Activated naive CD4-positive, alpha-beta T cell treated with anti-CD3 and anti-CD28 coated beads for 36 hours (primary cell): ENCODE measurements around the gene SERPINA9. TPM values are rescaled to one million over a fixed set of nuclear protein-coding genes. Genes with fewer than 3 reads are reported as not detected.

ENCODE experiments used
- CTCF ChIA-PET: fragments of 350-600 bp; sonication (Branson Sonifier 250); formaldehyde crosslinking; loops from one replicate; lab custom pipeline; 2021; ENCODE audit warnings: antibody characterized with exemption; lab: Charles Lee
- DNase-seq: peaks from one replicate; pipeline ENCODE4 v3.0.0-alpha.2; 2020
- H3K27ac Mint-ChIP-seq: one replicate; pipeline ENCODE4 v1.8.0; 2021; ENCODE audit warnings: mild to moderate bottlenecking, mixed read lengths
- H3K27me3 Mint-ChIP-seq: one replicate; pipeline ENCODE4 v1.8.0; 2021; ENCODE audit warnings: low read depth, mixed read lengths
- H3K36me3 Mint-ChIP-seq: one replicate; pipeline ENCODE4 v1.8.0; 2021; ENCODE audit warnings: low read depth, mixed read lengths
- H3K4me1 Mint-ChIP-seq: one replicate; pipeline ENCODE4 v1.8.0; 2021; ENCODE audit warnings: low read depth, mixed read lengths
- H3K4me3 Mint-ChIP-seq: one replicate; pipeline ENCODE4 v1.8.0; 2021; ENCODE audit warnings: mild to moderate bottlenecking, moderate library complexity, mixed read lengths
- H3K9me3 Mint-ChIP-seq: one replicate; pipeline ENCODE4 v1.8.0; 2021; ENCODE audit warnings: mixed read lengths
- intact Hi-C: fragments of 100-400 bp; cut with micrococcal nuclease; formaldehyde crosslinking; loops from one replicate; pipeline ENCODE4 v1.15.1; 2023
- total RNA-seq, 2 experiments: library from RNA; stranded (reverse); gene quantifications; one replicate each; pipeline ENCODE4 v1.2.3, GENCODE V29; 2021

SERPINA9 gene
- total RNA-seq, 2 experiments from 2014 or later, result not detected

GRCh38 chr14:94451826-94452225 is 24.2 kb downstream of the SERPINA9 start:
- Mint-ChIP-seq H3K36me3 (no peaks in the 10 kb centered on the region), H3K4me3 (no peak overlapping the region), H3K27me3 (peaks cover 24% of the 10 kb centered on the region), H3K27ac (no peak overlapping the region), H3K9me3 (no peaks in the 10 kb centered on the region), H3K4me1 (no peaks in the 10 kb centered on the region)
- CTCF ChIA-PET, result no interaction called here
- intact Hi-C loops, result no loop called here
- DNase-seq, result no peak

DNA sequence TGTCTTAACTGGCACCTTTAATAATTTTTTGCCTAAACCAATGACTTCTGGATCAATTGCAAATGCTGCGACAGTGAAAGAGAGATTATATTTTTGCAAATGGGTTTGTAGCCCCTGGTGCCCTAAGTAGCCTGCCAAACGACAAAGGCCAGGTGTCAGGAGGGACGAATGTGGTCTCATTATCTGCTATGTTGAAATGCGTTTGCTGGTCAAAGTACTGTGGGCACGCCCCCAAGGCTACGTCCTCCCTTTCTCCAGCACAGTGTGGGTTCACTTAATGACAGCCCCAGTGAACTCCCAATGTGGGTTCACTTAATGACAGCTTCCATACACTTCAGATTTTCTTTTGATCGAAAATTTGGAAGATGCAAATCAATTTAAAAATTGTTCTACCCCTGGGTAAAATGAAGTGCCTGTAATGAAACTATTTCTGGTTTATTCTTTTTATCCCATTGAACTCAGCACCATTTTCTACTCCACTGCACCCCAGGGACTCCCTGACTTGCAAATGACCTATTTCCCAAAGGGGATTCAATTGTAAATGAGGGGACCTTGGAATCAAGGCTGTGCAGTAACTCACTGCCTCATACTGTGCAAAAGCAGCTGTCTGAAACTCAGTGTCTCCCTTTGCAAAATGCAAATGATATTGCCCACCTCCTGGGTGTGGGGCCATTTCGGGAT is 24.8 kb downstream of the SERPINA9 start:
- no peak overlapping the region for H3K27ac Mint-ChIP-seq
- no peaks in the 10 kb centered on the region for H3K36me3 Mint-ChIP-seq
- peaks cover 24% of the 10 kb centered on the region for H3K27me3 Mint-ChIP-seq
- H3K9me3 Mint-ChIP-seq, result no peaks in the 10 kb centered on the region
- intact Hi-C loops, result no loop called here
- no peaks in the 10 kb centered on the region for H3K4me1 Mint-ChIP-seq
- no peak overlapping the region for H3K4me3 Mint-ChIP-seq
- no peak for DNase-seq
- CTCF ChIA-PET, result no interaction called here

GRCh38 chr14:94450722-94451090 is 25.3 kb downstream of the SERPINA9 start:
- Mint-ChIP-seq H3K36me3 (no peaks in the 10 kb centered on the region), H3K9me3 (no peaks in the 10 kb centered on the region), H3K4me3 (no peak overlapping the region), H3K4me1 (no peaks in the 10 kb centered on the region), H3K27ac (no peak overlapping the region), H3K27me3 (peaks cover 21% of the 10 kb centered on the region)
- no peak for DNase-seq
- CTCF ChIA-PET, result no interaction called here
- intact Hi-C loops, result no loop called here

DNA sequence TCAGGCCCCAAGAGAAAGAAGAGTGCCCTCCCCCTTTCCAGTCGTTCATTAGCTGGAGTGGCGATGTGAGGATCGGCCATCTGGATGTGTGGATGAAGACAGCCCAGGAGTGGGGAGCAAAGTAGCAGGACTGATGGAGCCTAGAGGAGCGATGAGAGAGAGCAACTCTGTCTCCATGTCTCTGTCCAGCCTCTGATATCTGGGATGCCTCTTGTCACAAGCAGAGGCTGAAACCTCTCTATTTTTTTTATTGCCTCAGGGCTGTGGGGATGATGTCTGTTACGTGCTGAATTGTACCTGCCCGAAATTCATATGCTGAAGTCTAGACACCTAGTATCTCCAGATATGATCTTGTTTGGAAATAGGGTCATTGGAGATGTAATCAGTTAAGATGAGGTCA is 26.1 kb downstream of the SERPINA9 start:
- Mint-ChIP-seq H3K9me3 (no peaks in the 10 kb centered on the region), H3K27ac (no peak overlapping the region), H3K27me3 (peaks cover 17% of the 10 kb centered on the region), H3K4me3 (no peak overlapping the region), H3K36me3 (no peaks in the 10 kb centered on the region), H3K4me1 (no peaks in the 10 kb centered on the region)
- CTCF ChIA-PET, result no interaction called here
- intact Hi-C loops, result no loop called here
- DNase-seq, result no peak

GRCh38 chr14:94448071-94448808 is 27.8 kb downstream of the SERPINA9 start:
- H3K9me3 Mint-ChIP-seq, result no peaks in the 10 kb centered on the region
- intact Hi-C loops, result no loop called here
- no peaks in the 10 kb centered on the region for H3K4me1 Mint-ChIP-seq
- no peak overlapping the region for H3K4me3 Mint-ChIP-seq
- CTCF ChIA-PET, result no interaction called here
- H3K27ac Mint-ChIP-seq, result no peak overlapping the region
- no peak for DNase-seq
- no peaks in the 10 kb centered on the region for H3K36me3 Mint-ChIP-seq
- H3K27me3 Mint-ChIP-seq, result peaks cover 9% of the 10 kb centered on the region

DNA sequence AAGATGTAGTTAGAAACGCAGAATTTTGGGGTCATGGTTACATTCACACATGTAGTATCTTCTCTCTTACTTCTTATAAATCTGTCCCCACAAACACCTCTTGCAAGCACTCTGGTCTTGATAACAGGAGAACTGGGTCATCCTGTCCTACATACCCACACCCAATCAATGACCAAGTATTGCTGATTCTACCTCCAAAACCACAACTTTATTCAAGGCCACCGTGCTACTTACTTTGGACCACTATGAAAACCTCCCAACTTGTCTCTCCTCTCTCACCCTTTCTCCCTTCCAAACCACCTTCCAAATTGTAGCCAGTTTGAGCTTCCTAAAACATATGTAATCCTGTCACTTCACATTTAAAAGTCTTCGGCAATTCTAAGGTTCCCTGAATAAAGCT is 28.8 kb downstream of the SERPINA9 start:
- Mint-ChIP-seq H3K27me3 (peaks cover 8% of the 10 kb centered on the region), H3K4me3 (no peak overlapping the region), H3K9me3 (no peaks in the 10 kb centered on the region), H3K36me3 (no peaks in the 10 kb centered on the region), H3K27ac (no peak overlapping the region), H3K4me1 (no peaks in the 10 kb centered on the region)
- no peak for DNase-seq
- intact Hi-C loops, result no loop called here
- CTCF ChIA-PET, result interaction anchor here (0.5 to 1.1 kb wide), 2 partner anchors 13 to 39 kb away, joined by 3 to 5 read pairs; no protein-coding TSS in a partner anchor

GRCh38 chr14:94446126-94446525 is 29.9 kb downstream of the SERPINA9 start:
- Mint-ChIP-seq H3K9me3 (no peaks in the 10 kb centered on the region), H3K4me3 (no peak overlapping the region), H3K27me3 (peaks cover 16% of the 10 kb centered on the region), H3K4me1 (no peaks in the 10 kb centered on the region), H3K36me3 (no peaks in the 10 kb centered on the region), H3K27ac (no peak overlapping the region)
- intact Hi-C loops, result no loop called here
- CTCF ChIA-PET, result interaction anchor here (0.8 kb wide), 1 partner anchor 12 kb away, joined by 4 read pairs; no protein-coding TSS in a partner anchor
- no peak for DNase-seq

GRCh38 chr14:94445003-94445402 is 31.0 kb downstream of the SERPINA9 start:
- Mint-ChIP-seq H3K36me3 (no peaks in the 10 kb centered on the region), H3K27ac (no peak overlapping the region), H3K4me1 (no peaks in the 10 kb centered on the region), H3K4me3 (no peak overlapping the region), H3K9me3 (no peaks in the 10 kb centered on the region), H3K27me3 (peaks cover 13% of the 10 kb centered on the region)
- CTCF ChIA-PET, result interaction anchor here (0.6 to 0.9 kb wide), 2 partner anchors 12 to 431 kb away, joined by 3 read pairs; no protein-coding TSS in a partner anchor
- DNase-seq, result no peak
- intact Hi-C loops, result no loop called here

GRCh38 chr14:94441531-94442205 is 34.3 kb downstream of the SERPINA9 start:
- Mint-ChIP-seq H3K27me3 (peaks cover 16% of the 10 kb centered on the region), H3K4me1 (no peaks in the 10 kb centered on the region), H3K36me3 (no peaks in the 10 kb centered on the region), H3K9me3 (no peaks in the 10 kb centered on the region), H3K27ac (no peak overlapping the region), H3K4me3 (no peak overlapping the region)
- intact Hi-C loops, result no loop called here
- CTCF ChIA-PET, result no interaction called here
- DNase-seq, result no peak

GRCh38 chr14:94441130-94441529 is 34.9 kb downstream of the SERPINA9 start:
- no peak overlapping the region for H3K4me3 Mint-ChIP-seq
- H3K36me3 Mint-ChIP-seq, result no peaks in the 10 kb centered on the region
- intact Hi-C loops, result no loop called here
- no peaks in the 10 kb centered on the region for H3K9me3 Mint-ChIP-seq
- CTCF ChIA-PET, result no interaction called here
- no peak for DNase-seq
- H3K27me3 Mint-ChIP-seq, result peaks cover 16% of the 10 kb centered on the region
- no peaks in the 10 kb centered on the region for H3K4me1 Mint-ChIP-seq
- no peak overlapping the region for H3K27ac Mint-ChIP-seq

GRCh38 chr14:94439453-94440057 is 36.4 kb downstream of the SERPINA9 start:
- Mint-ChIP-seq H3K9me3 (no peaks in the 10 kb centered on the region), H3K36me3 (no peaks in the 10 kb centered on the region), H3K4me1 (no peaks in the 10 kb centered on the region), H3K27ac (no peak overlapping the region), H3K27me3 (peaks cover 24% of the 10 kb centered on the region), H3K4me3 (no peak overlapping the region)
- DNase-seq, result no peak
- intact Hi-C loops, result no loop called here
- CTCF ChIA-PET, result no interaction called here

DNA sequence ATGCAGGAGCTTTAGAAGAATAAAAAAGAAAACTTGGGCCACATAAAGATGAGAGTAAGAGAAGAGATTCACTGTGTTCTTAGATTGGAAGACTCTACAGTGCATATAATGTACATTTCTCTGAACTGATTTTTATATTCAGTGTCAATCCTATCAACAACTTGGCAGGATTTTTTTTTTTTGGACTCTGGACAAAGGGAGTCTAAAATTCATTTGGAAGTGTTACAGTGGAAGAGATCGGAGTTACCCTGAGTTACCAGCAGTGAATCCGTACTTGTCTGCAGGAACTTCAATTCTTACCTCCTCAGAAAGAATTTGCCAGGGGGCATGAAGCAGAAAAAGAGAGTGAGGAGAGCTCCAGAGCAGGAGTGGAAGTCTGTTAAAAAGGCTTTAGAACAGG is 47.4 kb downstream of the SERPINA9 start:
- Mint-ChIP-seq H3K9me3 (no peaks in the 10 kb centered on the region), H3K27ac (no peak overlapping the region), H3K36me3 (no peaks in the 10 kb centered on the region), H3K4me1 (no peaks in the 10 kb centered on the region), H3K4me3 (no peak overlapping the region), H3K27me3 (peaks cover 22% of the 10 kb centered on the region)
- intact Hi-C loops, result no loop called here
- CTCF ChIA-PET, result no interaction called here
- DNase-seq, result no peak
